GM12873 (cell line): ENCODE data around the gene NIPAL4.

ENCODE experiments used
- CTCF ChIP-seq: IDR thresholded peaks from 2 replicates; pipeline ENCODE4 v1.5.1; 2012; ENCODE audit warnings: low read depth, mild to moderate bottlenecking, moderate library complexity, low read length, control low read depth; ENCODE audit not compliant: insufficient read depth; ENCODE audit errors: missing control alignments

Gene NIPAL4

GRCh38 chr5:157445745-157446411 lies 14.1 kb upstream of the NIPAL4 start:
- TF ChIP-seq CTCF = no peak

- no peak for TF ChIP-seq CTCF
Measured at GRCh38 chr5:157446412-157446935, 13.5 kb upstream of the NIPAL4 start.

- no peak for TF ChIP-seq CTCF
Measured at GRCh38 chr5:157447201-157447637, 12.8 kb upstream of the NIPAL4 start.

- no peak for TF ChIP-seq CTCF
Measured at GRCh38 chr5:157449011-157449723, 10.8 kb upstream of the NIPAL4 start.

GRCh38 chr5:157450024-157450423 lies 10.0 kb upstream of the NIPAL4 start:
- no peak for TF ChIP-seq CTCF

GRCh38 chr5:157451806-157452205 lies 8.2 kb upstream of the NIPAL4 start:
- no peak for TF ChIP-seq CTCF

GRCh38 chr5:157454273-157454672 lies 5.7 kb upstream of the NIPAL4 start:
- no peak for TF ChIP-seq CTCF
